ENCODE measurements around the gene ENPP7. TPM values are rescaled to one million over a fixed set of nuclear protein-coding genes. Genes with fewer than 3 reads are reported as not detected.

The ENPP7 gene
- polyA plus RNA-seq, 3 donors, result not detected

GRCh38 chr17:79761894-79762589 lies 31.3 kb downstream of the ENPP7 start:
- Histone ChIP-seq H4K20me1 (ENCODE audit: insufficient read depth, low read length) (no peaks in the 10 kb centered on the region), H2AFZ (ENCODE audit: insufficient read depth, low read depth, low read length, poor library complexity, severe bottlenecking) (no peak overlapping the region), H3K9me3 (replicated peaks in 1 of 2; ENCODE audit: control insufficient read depth in 1 of 2, insufficient read depth in 1 of 2, low read length in 2 of 2) (no peaks in the 10 kb centered on the region), H3K36me3 (replicated peaks in 1 of 2; ENCODE audit: control insufficient read depth in 1 of 2, insufficient read depth in 2 of 2, low read length in 2 of 2) (no peaks in the 10 kb centered on the region), H3K79me2 (ENCODE audit: insufficient read depth, low read length) (no peaks in the 10 kb centered on the region), H3K4me1 (ENCODE audit: control insufficient read depth in 1 of 2, insufficient read depth in 2 of 2, low read length in 2 of 2) (no peaks in the 10 kb centered on the region), H3K27ac (ENCODE audit: low read depth in 1 of 2, low read length in 2 of 2) (no peak overlapping the region), H3K4me2 (replicated peaks; ENCODE audit: extremely low read depth, low read length, poor library complexity, severe bottlenecking) (no peak overlapping the region), H3K4me3 (replicated peaks in 1 of 3; ENCODE audit: low read depth in 2 of 3, low read length in 3 of 3) (no peak overlapping the region), H3K9ac (ENCODE audit: insufficient read depth, low read length, poor library complexity, severe bottlenecking) (no peak overlapping the region), H3K27me3 (ENCODE audit: control insufficient read depth in 2 of 2, insufficient read depth in 2 of 2, low read length in 2 of 2) (no peaks in the 10 kb centered on the region)
- H3K27ac Mint-ChIP-seq, result peak overlapping the region in 1 of 7 donors; percentile 8
- DNase-seq, result no peak
- no peaks in the 10 kb centered on the region for H3K4me1 Mint-ChIP-seq
- TF ChIP-seq CTCF (IDR thresholded peaks at IDR 0.05), result no peak
- H3K27me3 Mint-ChIP-seq (ENCODE audit: low read depth in 3 of 3), result peaks cover 6 to 15% (median 9%) of the 10 kb centered on the region in 3 donors
- no peaks in the 10 kb centered on the region for H3K36me3 Mint-ChIP-seq
- peaks cover 0 to 1% (median 0%) of the 10 kb centered on the region in 7 donors for H3K9me3 Mint-ChIP-seq
- WGBS (ENCODE audit: insufficient coverage), result 90% methylated on average over 14 of the region's 19 CpGs
- H3K4me3 Mint-ChIP-seq, result no peak overlapping the region
- intact Hi-C loops (cut with micrococcal nuclease), result no loop called here

GRCh38 chr17:79765708-79766107 lies 35.0 kb downstream of the ENPP7 start:
- no peaks in the 10 kb centered on the region for H3K4me1 ChIP-seq (ENCODE audit: control insufficient read depth in 1 of 2, insufficient read depth in 2 of 2, low read length in 2 of 2)
- Mint-ChIP-seq H3K36me3 (no peaks in the 10 kb centered on the region), H3K9me3 (peaks cover 0 to 2% (median 0%) of the 10 kb centered on the region in 7 donors), H3K4me1 (peaks cover 2% of the 10 kb centered on the region), H3K4me3 (no peak overlapping the region), H3K27ac (no peak overlapping the region), H3K27me3 (ENCODE audit: low read depth in 3 of 3) (peaks cover 1 to 27% (median 12%) of the 10 kb centered on the region in 3 donors)
- no peak overlapping the region for H2AFZ ChIP-seq (ENCODE audit: insufficient read depth, low read depth, low read length, poor library complexity, severe bottlenecking)
- H3K9ac ChIP-seq (ENCODE audit: insufficient read depth, low read length, poor library complexity, severe bottlenecking), result no peak overlapping the region
- no peaks in the 10 kb centered on the region for H3K27me3 ChIP-seq (ENCODE audit: control insufficient read depth in 2 of 2, insufficient read depth in 2 of 2, low read length in 2 of 2)
- H3K4me3 ChIP-seq (replicated peaks in 1 of 3; ENCODE audit: low read depth in 2 of 3, low read length in 3 of 3), result no peak overlapping the region
- no peaks in the 10 kb centered on the region for H3K79me2 ChIP-seq (ENCODE audit: insufficient read depth, low read length)
- H4K20me1 ChIP-seq (ENCODE audit: insufficient read depth, low read length), result no peaks in the 10 kb centered on the region
- intact Hi-C loops (cut with micrococcal nuclease), result no loop called here
- no peaks in the 10 kb centered on the region for H3K36me3 ChIP-seq (replicated peaks in 1 of 2; ENCODE audit: control insufficient read depth in 1 of 2, insufficient read depth in 2 of 2, low read length in 2 of 2)
- no CpG with 5 or more reads among the region's 3 CpGs for WGBS (ENCODE audit: insufficient coverage)
- no peak for TF ChIP-seq CTCF (IDR thresholded peaks at IDR 0.05)
- no peak for DNase-seq
- no peak overlapping the region for H3K4me2 ChIP-seq (replicated peaks; ENCODE audit: extremely low read depth, low read length, poor library complexity, severe bottlenecking)
- H3K27ac ChIP-seq (ENCODE audit: low read depth in 1 of 2, low read length in 2 of 2), result no peak overlapping the region
- H3K9me3 ChIP-seq (replicated peaks in 1 of 2; ENCODE audit: control insufficient read depth in 1 of 2, insufficient read depth in 1 of 2, low read length in 2 of 2), result no peaks in the 10 kb centered on the region
